GM19438 (cell line): ENCODE data around the gene KLF11.
"Not testable (repeated sequence)": the region's sequence is repeated elsewhere in the genome, so short reads cannot be mapped to it uniquely, and the experiment has no call there.

ENCODE experiments used
- ATAC-seq: cut with Tn5 transposase; IDR thresholded peaks from one replicate; pipeline ENCODE4 v1.9.1; 2021; ENCODE audit warnings: low read depth; ENCODE audit not compliant: unreplicated experiment

The KLF11 gene

DNA sequence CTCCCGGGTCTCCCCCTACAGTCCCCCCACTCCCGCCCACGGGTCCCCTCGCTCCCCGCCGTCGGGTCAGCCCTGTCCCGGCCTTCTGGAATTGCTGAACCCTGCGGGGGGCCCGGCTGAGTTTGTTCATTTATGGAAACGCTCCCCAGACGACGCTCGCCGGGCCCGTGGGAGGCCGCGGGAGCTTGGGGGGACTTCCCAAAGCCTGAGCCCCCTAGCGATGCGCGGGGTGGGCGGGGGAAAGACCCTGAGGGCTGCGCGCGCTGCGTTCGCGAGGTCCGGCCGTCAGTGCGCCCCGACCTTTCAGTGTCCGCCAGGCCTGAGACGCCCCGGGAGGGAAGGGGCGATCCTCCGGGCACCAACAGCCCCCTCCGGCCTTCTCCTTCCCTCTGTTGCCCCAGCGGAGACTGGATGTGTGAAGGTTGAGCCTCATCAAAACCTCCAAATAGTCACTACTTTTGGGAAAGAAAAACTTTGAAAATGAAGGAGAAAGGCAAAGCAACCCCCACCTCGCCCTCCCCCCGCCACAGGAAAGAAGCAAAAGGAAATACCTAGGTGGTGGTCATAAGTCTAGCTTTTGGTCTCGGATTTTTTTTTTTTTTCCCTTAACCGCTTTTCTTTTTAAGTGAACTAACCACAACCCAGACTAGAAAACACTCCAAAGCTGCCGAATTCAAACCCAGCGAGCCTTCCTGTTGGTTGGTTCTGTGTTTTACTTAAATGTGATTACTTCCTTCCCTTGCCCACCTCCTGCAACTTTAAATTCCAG lies 37.4 kb downstream of the KLF11 start:
- ATAC-seq: peak; percentile 19

DNA sequence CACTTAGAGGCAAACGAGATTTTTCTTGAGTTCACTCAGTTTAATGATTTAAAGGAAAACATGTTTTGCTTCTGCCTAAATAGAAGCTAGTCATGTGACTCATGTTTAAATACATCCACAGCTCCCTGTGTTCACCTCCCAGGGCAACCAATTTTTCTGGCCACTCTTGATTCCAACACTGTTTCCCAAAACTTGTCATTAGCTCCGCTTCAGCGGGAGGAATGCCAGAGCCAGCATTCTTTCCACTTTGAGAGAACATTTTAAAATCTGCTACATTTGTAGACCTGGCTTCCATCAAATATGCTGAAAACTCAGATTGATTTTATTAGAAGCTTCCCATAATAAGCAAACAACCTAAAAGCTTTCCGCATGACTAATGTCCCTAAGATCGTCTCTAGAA lies 39.7 kb downstream of the KLF11 start:
- no peak for ATAC-seq

DNA sequence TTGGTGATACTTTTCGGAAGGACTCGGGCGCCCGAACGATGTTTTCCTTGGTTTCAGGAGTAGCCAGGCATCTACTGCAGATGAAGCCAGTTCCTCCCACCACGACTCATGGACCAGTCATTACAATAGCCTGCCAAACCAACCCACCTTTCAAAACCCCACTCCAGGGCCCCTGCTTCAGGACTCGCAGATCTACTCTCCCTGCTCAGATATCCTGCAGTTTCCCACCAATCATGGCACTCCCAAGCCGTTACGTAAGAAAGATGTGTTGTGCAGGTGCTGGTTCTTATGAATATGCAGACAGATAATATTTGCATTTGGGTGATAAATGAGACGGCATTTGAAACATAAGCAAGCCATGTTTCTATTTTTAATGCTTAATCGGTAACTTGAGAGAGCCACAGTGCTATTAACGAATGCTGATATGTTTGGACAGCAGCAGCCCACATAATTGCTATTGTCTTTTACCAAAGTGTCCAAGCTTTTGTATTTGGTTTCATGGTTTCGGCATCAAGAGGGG lies 40.4 kb downstream of the KLF11 start:
- ATAC-seq: peak; percentile 31

DNA sequence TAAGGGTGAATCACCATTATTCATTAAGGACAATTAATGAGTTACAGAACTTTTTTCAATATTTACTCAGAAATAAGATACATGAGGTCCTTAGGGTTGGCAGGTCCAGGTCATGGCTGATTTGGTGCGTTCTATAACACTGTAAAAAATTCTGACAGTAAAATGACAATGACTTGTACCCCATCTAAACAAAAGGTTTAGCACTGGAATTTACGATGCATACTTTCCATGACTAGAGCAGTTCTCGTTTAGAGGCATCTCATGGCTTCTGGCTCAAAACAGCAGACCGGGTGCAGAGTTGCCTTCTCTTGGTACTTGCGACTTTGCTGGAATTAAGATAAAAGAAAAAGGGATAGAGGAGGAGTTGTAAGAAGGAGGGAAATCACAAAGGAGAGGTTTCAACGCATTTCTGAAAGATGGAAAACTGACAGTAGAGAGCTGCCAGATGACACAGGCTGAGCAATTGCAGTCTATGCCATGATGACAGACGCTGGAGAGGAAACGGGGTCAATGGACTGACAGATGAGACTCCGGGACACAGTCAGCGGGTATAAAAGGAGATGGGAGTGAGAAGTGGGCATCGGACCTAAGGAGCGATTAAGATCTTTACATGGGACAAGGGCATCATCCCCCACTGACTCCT lies 41.0 kb downstream of the KLF11 start:
- peak; percentile 1 for ATAC-seq

DNA sequence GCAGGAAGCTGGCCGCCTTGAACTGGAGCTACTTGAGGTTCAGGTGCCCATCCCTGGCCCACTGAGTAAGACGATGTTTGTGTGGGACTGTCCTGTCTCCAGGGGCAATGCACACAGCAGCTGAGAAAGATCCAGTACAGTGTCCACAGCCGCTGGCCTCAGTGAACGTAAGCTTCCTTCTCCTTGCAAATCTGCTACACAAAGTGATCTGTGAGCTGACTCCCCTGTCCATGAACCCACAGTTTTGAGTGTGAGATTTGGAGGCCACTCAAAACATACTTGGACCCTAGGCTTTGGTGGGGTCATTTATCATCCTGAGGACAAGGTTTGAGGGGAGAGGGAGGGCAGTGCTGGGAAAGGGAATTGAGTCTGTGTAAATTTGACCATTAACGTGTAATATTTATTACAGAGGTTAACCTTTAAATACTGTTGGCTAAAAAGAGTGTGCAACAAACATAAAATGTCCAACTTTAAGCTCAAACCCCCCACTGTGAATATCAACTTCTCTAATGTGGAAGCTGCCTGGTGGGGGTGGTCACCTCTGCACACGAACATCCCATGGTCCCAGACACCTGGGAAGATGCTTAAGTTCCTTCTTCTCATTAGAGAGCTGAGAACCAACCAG lies 41.8 kb downstream of the KLF11 start:
- ATAC-seq: no peak

DNA sequence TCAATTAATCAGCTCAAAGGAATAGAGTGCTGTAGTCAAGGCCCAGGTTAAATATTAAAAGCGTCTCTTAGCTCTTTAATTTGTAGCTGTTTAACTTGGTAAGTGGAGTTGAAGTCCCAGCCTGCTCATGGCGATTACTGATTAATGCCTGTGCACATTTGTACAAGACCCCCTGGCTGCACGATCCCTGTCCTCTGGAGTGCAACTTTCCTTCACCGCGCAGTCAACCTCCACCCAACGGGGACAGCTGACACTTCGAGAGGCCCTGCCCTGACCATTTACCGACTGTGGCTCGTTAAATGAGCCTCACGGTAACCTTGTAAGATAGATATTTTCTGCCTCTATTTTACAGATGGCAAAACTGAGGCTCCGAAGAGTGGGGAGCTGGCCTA lies 42.3 kb downstream of the KLF11 start:
- no peak for ATAC-seq

- ATAC-seq: no peak
Measured at GRCh38 chr2:10086950-10087349, 43.6 kb downstream of the KLF11 start.

GRCh38 chr2:10087360-10087759 lies 44.0 kb downstream of the KLF11 start:
- ATAC-seq: no peak

DNA sequence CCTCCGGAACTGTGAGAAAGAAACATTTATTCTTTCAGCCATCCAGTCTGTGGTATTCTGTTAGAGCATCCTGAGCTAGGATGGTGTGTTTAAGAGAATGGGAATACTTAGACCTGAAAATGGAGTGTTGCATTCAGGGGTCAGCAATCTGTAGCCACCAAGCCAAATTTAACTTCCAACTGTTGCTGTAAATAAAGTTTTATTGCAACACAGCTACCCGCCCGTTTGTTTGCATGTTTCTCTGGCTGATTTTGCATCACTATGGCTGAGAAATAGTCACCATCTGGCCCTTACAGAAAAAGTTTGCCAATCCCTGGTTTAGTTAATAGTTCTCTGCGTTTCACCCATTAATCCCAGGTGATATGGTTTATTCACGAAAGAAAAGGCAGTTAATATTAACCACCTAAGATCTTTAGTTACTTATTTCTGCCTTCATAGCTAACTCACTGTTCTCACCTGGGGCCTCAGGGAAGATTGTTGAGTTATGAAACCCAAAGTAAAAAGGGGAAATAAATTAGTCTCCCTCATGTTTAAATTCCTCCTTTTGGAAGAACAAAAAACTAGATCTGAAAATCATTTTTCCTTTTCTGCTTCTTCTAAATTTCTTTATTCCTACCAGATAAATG lies 46.3 kb downstream of the KLF11 start:
- peak; percentile 50 for ATAC-seq

- ATAC-seq: no peak
Measured at GRCh38 chr2:10091182-10091888, 48.0 kb downstream of the KLF11 start.

DNA sequence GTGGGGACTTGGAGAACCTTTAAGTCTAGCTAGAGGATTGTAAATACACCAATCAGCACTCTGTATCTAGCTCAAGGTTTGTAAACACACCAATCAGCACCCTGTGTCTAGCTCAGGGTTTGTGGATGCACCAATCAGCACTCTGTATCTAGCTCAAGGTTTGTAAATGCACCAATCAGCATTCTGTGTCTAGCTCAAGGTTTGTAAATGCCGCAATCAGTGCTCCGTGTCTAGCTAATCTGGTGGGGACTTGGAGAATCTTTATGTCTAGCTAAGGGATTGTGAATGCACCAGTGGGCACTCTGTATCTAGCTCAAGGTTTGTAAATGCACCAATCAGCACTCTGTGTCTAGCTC lies 48.5 kb downstream of the KLF11 start:
- not testable (repeated sequence) for ATAC-seq

DNA sequence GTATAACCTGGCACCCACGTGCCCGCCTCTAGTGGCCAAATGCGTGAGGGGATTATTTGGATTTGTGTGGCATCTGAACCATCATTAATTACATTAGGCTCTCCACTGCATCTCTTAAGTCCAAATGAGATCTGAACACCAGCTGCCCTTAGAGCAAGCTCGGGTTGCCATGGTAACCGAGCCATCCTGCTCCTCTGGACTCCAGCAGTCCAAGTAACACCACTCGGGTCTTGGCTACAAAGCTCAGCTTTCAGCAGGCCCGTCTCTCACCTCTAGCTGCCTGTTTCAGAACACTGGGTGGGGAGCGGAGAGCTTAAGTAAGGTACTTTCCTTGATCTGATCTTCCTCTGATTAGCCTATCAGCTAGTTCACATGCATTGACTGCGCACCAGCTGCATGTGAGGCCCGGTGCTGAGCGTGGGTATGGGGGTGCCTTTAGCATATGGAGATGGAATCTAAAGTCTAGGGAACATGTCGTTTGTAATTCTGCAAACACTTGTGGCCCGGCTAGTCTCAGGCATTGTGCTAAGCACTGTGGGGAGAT lies 51.0 kb downstream of the KLF11 start:
- ATAC-seq: no peak

- ATAC-seq: no peak
Measured at GRCh38 chr2:10095175-10095574, 51.8 kb downstream of the KLF11 start.

GRCh38 chr2:10096641-10097040 lies 53.3 kb downstream of the KLF11 start:
- no peak for ATAC-seq

GRCh38 chr2:10097352-10098148 lies 54.2 kb downstream of the KLF11 start:
- ATAC-seq: peak; percentile 74

GRCh38 chr2:10101491-10101890 lies 58.1 kb downstream of the KLF11 start:
- no peak for ATAC-seq

- ATAC-seq: no peak
Measured at GRCh38 chr2:10103179-10103578, 59.8 kb downstream of the KLF11 start.
